Endothelial cell (in vitro differentiated cells): ENCODE data around the gene ZFHX3. TPM values are rescaled to one million over a fixed set of nuclear protein-coding genes. Genes with fewer than 3 reads are reported as not detected.

Experiments used
- DNase-seq: peaks from one replicate; pipeline ENCODE4 v3.0.0; 2021; ENCODE audit warnings: low spot score
- H3K27ac Mint-ChIP-seq: one replicate; pipeline ENCODE4 v1.8.0; 2021; ENCODE audit warnings: mixed read lengths, inconsistent platforms; ENCODE audit not compliant: unreplicated experiment
- H3K27me3 Mint-ChIP-seq: one replicate; pipeline ENCODE4 v1.8.0; 2021; ENCODE audit warnings: mild to moderate bottlenecking, moderate library complexity, mixed read lengths, inconsistent platforms; ENCODE audit not compliant: unreplicated experiment
- H3K36me3 Mint-ChIP-seq: one replicate; pipeline ENCODE4 v1.8.0; 2021; ENCODE audit warnings: mild to moderate bottlenecking, low read depth, mixed read lengths, inconsistent platforms; ENCODE audit not compliant: unreplicated experiment
- H3K4me1 Mint-ChIP-seq: one replicate; pipeline ENCODE4 v1.8.0; 2021; ENCODE audit warnings: mild to moderate bottlenecking, mixed read lengths, inconsistent platforms; ENCODE audit not compliant: unreplicated experiment
- H3K4me3 Mint-ChIP-seq: one replicate; pipeline ENCODE4 v1.8.0; 2021; ENCODE audit warnings: mild to moderate bottlenecking, mixed read lengths, inconsistent platforms; ENCODE audit not compliant: unreplicated experiment
- H3K9me3 Mint-ChIP-seq: one replicate; pipeline ENCODE4 v1.8.0; 2021; ENCODE audit warnings: mixed read lengths, inconsistent platforms; ENCODE audit not compliant: unreplicated experiment
- total RNA-seq: library from RNA; stranded (reverse); fragmentation: NEBNext Ultra II Directional; extraction: Animal tissue kit (Norgen Biotek cat#: 25700); gene quantifications from one replicate; pipeline ENCODE4 v1.2.1, GENCODE V29; 2021; ENCODE audit not compliant: unreplicated experiment
- TF ChIP-seq, protein P1 (sequence below): fragments of 200-600 bp; sonication (generic); IDR thresholded peaks from one replicate; pipeline ENCODE4 v1.5.0; 2021; ENCODE audit warnings: antibody characterized with exemption; ENCODE audit not compliant: unreplicated experiment

The ZFHX3 gene
- total RNA-seq, 1 donor from 2014 or later: 17.7 TPM

DNA sequence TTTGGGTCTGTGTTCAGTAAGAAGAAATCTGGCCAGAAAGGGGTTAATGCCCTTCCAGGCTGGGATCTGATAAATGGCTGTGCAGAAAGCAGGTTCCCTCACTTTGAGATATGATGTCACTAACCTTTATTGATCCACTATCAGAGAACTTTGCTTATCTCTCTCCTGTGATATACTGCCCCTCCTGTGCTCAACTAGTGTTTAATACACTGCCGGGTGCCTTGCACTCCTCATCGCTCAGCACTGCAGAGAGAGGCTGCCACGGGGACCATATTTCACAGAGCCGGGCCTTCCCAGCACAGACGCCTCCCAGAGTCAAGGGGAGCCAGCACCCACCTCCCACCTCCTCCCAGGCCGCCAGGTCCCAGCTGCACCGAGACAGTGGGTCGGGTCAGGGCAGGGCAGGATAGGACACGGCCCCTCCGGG lies 20.2 kb downstream of the ZFHX3 start:
- Mint-ChIP-seq H3K36me3 (no peaks in the 10 kb centered on the region), H3K4me3 (no peak overlapping the region), H3K9me3 (no peaks in the 10 kb centered on the region), H3K27ac (no peak overlapping the region), H3K27me3 (peaks cover 16% of the 10 kb centered on the region), H3K4me1 (peaks cover 39% of the 10 kb centered on the region)
- TF ChIP-seq, protein P1, sequence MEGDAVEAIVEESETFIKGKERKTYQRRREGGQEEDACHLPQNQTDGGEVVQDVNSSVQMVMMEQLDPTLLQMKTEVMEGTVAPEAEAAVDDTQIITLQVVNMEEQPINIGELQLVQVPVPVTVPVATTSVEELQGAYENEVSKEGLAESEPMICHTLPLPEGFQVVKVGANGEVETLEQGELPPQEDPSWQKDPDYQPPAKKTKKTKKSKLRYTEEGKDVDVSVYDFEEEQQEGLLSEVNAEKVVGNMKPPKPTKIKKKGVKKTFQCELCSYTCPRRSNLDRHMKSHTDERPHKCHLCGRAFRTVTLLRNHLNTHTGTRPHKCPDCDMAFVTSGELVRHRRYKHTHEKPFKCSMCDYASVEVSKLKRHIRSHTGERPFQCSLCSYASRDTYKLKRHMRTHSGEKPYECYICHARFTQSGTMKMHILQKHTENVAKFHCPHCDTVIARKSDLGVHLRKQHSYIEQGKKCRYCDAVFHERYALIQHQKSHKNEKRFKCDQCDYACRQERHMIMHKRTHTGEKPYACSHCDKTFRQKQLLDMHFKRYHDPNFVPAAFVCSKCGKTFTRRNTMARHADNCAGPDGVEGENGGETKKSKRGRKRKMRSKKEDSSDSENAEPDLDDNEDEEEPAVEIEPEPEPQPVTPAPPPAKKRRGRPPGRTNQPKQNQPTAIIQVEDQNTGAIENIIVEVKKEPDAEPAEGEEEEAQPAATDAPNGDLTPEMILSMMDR: no peak
- DNase-seq: no peak

DNA sequence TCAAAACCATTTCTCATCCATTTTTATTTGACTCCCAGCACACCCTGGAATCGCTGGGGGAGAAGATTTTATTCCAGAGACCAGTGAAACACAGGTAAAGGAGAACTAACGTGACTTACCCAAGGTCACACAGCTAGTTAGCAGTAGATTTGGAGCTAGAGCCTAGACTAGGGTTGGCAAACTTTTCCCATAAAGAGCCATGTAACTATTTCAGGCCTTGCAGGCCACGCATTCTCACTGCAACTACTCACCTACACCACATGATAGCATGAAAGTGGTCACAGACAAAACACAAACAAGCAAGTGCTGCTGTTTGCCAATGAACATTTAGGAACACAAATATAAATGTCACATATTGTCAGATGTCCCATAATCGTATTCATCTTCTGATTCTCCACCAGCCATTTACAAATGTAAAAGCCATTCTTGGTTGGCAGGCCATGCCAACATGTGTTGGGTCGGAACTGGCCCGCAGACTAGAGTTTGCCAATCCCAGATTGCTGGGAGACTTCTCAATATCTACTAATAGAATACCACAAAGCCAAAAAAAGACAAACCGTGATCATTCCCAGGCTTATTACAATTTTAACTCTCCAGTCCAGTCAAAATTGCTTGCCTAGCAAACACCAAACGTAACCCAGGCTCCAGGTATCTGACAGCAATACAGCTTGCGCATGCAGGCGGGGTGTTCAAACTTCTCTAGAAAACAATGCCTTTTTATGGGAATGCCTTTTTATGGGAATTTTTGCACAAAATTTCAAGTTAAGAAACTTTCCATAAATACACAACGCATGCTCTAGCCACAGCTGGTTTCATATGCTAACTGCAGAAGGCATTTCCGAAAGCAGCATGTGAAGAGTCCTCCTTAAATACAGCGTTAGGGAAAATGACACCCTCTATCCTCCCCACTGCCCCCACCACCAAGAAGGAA lies 20.9 kb downstream of the ZFHX3 start:
- Mint-ChIP-seq H3K9me3 (no peaks in the 10 kb centered on the region), H3K27me3 (peaks cover 10% of the 10 kb centered on the region), H3K4me3 (no peak overlapping the region), H3K4me1 (peaks cover 32% of the 10 kb centered on the region), H3K27ac (no peak overlapping the region), H3K36me3 (no peaks in the 10 kb centered on the region)
- TF ChIP-seq, protein P1: no peak
- no peak for DNase-seq

DNA sequence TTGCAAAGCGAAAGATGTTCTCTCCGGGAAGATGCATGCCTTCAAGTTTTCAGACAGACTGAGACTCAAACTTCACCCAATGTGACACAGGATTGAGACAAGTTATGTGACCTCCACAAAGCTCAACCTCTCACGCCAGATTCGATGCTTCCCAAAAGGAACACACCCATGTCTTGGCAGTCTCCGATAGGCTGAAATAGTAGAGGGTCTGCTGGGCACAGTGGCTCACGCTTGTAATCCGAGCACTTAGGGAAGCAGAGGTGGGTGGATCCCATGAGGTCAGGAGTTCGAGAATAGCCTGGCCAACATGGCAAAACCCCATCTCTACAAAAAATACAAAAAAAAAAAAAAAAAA lies 22.1 kb downstream of the ZFHX3 start:
- Mint-ChIP-seq H3K36me3 (no peaks in the 10 kb centered on the region), H3K27me3 (peaks cover 9% of the 10 kb centered on the region), H3K27ac (no peak overlapping the region), H3K9me3 (no peaks in the 10 kb centered on the region), H3K4me3 (no peak overlapping the region), H3K4me1 (peaks cover 20% of the 10 kb centered on the region)
- TF ChIP-seq, protein P1: no peak
- no peak for DNase-seq

- TF ChIP-seq, protein P1: no peak
- Mint-ChIP-seq H3K9me3 (no peaks in the 10 kb centered on the region), H3K4me3 (no peak overlapping the region)
These were observed 22.6 kb downstream of the ZFHX3 start for GRCh38 chr16:73025151-73025855.

More at GRCh38 chr16:73025151-73025855, 22.6 kb downstream of the ZFHX3 start:
- DNase-seq: no peak
- H3K4me1 Mint-ChIP-seq: peaks cover 15% of the 10 kb centered on the region
- H3K27ac Mint-ChIP-seq: no peak overlapping the region
- peaks cover 9% of the 10 kb centered on the region for H3K27me3 Mint-ChIP-seq
- H3K36me3 Mint-ChIP-seq: no peaks in the 10 kb centered on the region
